NOMO-1 treated with DMSO at 0.1 percent for 48 hours (cell line): ENCODE data around the gene PDE10A.

ENCODE experiments used
- DNase-seq: peaks from one replicate; lab custom pipeline; 2025; ENCODE audit not compliant: unreplicated experiment; lab: John Stamatoyannopoulos, UW

The PDE10A gene

GRCh38 chr6:165426892-165427291, 236.1 kb downstream of the PDE10A start:
- DNase-seq, result no peak

DNA sequence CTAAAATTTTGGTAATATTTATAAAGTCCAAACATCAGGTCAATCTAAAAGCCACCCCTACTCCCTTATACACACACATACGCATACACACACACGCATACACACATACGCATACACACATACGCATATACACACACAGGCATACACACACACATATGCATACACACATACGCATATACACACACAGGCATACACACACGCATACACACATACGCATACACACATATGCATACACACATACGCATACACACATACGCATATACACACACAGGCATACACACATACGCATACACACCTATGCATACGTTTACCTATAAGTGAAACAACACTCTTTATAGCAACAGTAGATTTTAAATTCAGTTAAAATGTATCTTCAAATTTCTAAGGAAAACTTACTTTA, 240.8 kb downstream of the PDE10A start:
- DNase-seq, result no peak

DNA sequence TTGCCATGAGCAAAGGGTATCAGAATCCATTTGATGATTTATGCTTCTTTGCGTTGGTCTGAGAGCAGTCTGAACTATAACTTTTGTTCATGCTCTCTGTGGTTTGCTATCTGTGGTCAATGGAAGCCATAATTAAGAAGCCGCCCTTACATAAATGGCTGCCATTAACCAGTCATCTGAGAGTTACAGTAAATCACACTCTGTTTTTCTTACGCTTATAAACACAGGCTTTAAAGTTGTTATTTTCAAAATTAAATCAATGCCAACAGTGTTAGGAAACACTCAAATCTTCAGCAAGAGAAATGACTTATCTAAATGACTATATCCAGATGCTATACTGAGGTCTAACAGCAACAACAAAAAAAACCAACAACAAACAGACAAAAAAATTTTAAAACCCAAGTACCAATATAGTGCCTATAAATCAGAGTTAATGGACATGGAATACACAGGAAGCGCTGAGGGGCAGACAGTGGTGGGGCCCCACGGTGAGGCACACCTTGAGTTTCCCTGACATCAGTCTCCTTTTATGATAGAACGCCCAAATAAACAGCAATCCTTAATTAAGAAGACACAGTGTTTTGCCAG, 245.7 kb downstream of the PDE10A start:
- no peak for DNase-seq

- DNase-seq, result no peak
Observed at GRCh38 chr6:165404697-165405096, 258.3 kb downstream of the PDE10A start.

GRCh38 chr6:165404296-165404695, 258.7 kb downstream of the PDE10A start:
- DNase-seq, result no peak

GRCh38 chr6:165403006-165403595, 259.9 kb downstream of the PDE10A start:
- no peak for DNase-seq

DNA sequence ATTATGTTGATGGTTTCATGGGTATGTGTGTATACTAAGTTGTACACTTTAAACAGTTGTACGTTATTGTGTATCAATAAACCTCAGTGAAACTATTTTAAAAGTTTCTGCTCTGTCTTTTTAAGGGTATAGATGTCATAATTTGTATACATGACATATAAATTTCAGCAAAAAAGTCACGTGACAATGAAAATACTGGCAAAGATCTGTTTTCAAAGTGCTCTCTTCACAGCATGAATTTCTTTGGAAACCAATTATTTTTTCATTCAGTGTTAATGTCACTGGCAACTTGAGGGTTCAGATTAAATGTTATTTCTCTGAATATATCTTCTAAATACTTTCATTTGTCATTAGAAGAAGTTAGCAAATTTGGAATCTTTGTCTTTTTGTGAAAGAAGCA, 261.9 kb downstream of the PDE10A start:
- DNase-seq, result no peak

DNA sequence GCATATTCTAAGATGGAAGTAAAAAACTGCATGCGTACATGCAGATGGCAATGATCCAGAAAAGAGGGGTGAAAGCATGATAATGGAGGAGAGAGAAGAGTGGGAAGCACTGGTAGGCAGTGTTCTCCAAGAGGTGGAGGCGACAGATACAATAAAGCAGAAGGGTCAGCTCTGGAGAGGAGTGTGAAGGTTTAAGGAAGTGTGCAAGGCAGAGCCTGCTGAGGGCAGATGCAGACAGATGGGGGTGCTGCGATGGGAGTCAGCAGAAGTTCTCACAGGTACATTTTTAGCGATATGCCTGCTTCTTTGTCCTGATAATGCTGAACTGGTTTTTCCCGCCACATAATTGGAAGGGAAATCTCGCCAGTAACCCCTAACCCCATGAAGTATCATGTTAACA, 272.6 kb downstream of the PDE10A start:
- no peak for DNase-seq

DNA sequence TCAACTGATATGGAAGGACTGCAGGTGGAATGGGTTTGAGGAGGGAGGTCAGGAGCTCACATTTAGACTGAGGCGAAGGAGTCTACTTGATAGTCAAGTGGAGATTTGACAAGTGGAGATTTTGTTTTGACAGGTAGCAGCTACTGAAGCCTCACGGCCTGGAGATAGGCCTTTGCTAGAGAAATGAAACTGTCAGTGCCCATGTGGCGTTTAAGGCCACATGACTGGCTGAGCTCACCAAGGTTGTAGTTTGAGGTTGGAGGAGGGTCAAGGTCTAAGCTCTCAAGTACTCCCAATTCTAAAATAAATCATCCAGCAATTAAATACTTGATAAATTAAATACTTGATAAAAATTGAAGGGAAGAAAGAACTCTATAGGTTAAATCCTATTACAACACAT, 273.5 kb downstream of the PDE10A start:
- no peak for DNase-seq

DNA sequence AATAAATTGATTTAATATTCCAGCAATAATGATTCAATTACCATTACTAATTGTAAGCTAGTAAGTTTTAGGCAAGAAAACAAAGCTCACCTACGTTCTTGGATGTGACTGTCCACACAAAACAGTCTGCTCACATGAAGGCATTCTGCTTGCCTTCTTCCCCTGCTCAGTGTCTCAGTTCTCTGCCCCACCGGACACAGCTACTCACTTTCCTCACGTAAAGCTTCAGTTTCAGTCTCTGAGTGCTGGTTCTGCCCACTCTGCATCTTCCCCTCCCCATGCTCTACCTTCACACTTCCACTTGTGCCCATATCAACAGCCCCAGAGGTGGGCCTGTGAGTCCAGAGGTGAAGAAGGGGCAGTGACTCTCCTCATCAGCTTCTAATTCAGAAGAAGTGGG, 279.7 kb downstream of the PDE10A start:
- no peak for DNase-seq

DNA sequence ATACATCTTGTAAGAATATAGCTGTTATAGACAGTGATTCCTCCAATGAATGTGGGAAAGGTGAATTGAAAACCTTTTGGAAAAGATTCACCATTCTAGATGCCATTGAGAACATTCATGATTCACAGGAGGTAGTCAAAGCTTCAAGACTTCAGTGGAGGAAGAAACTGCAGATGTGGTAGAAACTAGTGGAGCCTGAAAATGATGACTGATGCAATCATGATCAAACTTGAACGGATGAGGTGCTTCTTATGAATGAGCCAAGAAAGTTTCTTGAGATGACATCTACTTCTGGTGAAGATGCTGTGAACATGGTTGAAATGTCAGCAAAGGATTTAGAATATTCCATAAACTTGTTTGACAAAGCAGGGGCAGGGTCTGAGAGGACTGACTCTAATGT, 286.9 kb downstream of the PDE10A start:
- DNase-seq, result no peak

DNA sequence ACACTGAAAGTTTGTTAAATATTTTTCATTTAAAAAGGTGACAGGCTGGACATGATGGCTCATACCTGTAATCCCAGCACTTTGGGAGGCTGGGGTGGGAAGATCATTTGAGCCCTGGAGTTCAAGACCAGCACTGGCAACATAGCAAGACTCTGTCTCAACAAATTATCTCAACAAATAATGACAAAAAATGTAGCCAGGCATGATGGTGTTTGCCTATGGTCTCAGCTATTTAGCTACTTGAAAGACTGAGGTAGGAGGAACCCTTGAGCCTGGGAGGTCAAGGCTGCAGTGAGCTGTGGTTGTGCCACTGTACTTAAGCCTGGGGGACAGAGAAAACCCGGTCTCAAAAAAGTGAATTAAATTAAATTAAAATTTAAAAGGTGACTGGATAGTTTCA, 297.7 kb downstream of the PDE10A start:
- no peak for DNase-seq

DNA sequence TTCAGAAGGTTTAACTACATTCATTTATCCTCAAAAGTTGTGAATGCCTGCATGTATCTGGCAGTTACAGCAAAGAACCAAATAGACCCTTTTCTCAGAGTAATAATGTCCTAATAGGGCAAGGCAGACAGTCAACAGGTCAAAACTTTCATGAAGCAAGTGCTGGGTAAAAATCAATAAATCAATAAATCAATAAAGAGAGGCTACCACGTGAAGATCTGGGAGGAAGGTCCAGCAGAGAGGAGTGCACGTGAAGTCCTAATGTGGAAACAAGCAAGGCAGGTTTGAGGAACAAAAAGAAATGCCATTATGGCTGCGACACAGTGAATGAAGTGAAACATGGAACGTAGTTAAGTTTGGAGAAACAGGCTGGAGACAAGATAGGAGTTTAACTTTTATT, 317.3 kb downstream of the PDE10A start:
- DNase-seq, result no peak

- no peak for DNase-seq
Observed at GRCh38 chr6:165340532-165340931, 322.5 kb downstream of the PDE10A start.

- DNase-seq, result no peak
Observed at GRCh38 chr6:165325609-165326008, 337.4 kb downstream of the PDE10A start.

DNA sequence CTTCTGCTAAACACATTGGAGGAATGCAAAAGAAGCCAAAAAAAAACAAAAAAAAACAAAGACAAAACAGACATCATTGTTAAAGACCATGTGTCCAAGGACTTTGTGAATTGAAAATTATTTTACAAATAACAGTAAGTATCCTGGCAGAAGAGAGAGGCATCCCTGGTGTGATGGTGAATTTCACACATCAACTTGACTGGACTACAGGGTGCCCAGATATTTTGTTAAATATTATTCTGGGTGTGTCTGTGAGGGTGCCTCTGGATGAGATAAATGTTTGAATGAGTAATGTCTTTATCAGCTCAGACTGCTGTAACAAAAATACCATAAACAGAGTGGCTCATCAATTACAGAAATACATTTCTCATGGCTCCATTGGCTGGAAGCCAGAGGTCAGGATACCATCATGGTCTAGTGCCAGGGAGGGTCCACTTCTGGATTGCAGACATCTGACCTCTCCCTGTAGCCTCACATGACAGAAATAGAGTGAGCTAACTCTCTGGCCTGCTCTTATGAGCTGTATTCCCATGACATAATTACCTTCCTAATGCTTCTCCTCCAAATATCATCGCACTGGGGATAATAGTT, 341.4 kb downstream of the PDE10A start:
- DNase-seq, result no peak

- DNase-seq, result no peak
Observed at GRCh38 chr6:165321150-165321549, 341.9 kb downstream of the PDE10A start.

- no peak for DNase-seq
Observed at GRCh38 chr6:165317723-165318122, 345.3 kb downstream of the PDE10A start.

DNA sequence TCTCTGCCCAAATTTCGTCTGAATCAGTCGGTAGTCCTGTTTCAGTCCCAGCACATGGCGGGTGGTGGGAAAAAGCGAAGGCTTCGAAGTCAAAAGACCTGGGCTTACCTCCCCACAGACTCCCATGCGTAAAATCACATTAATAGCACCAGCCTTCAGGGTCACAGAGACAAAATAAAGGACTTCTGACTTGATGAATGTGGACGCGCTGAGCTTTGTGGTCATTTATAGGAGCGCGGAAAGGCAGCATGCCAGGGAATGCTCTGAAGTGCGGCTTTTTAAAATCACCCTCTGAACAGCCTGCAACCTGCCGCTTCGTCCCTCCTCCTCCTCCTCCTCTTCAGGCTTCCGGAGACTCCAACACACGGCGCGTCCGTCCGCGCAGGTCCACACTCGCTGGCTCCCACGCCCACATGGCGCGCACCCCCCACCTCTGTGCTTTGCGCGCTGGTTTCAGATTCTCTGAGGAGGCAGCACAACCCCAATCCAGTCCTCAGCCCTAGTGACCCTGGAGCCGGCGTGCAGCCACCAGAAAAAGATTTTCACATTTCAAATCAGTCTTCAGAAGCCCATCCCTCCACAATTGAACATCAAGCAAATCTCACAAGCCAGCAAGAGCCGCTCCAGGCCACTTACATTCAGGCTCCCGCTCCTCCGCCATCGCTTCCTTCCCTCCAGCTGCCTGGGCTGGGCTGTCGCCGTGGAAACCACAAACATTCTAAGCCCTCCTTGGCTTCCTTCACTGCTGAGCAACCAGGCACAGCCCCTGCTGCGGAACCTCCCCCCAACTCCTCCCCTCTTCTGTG, 353.9 kb downstream of the PDE10A start, which contains the start of gene C6orf118:
Gene C6orf118, minus strand, starts transcription at position 680 of the 806 bp plus-strand sequence. Its CDS starts 19 bp downstream, at position 661.
- no peak for DNase-seq

DNA sequence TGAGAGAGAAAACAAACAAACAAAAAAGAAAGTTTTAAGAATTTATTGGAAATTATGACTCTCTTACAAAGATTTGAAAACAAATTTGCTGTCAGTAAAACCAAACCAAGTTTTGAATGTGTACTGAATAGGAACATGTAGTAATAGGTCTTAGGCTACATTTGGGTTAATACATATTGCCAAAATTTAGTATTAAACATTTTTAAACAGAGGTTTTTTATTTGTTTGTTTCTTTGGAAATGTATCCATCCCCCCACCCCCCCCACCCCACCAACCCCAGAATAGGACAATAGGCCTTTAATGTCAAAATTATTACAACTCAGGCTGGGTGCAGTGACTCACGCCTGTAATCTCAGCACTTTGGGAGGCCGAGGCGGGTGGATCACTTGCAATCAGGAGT, 356.1 kb downstream of the PDE10A start:
- no peak for DNase-seq

DNA sequence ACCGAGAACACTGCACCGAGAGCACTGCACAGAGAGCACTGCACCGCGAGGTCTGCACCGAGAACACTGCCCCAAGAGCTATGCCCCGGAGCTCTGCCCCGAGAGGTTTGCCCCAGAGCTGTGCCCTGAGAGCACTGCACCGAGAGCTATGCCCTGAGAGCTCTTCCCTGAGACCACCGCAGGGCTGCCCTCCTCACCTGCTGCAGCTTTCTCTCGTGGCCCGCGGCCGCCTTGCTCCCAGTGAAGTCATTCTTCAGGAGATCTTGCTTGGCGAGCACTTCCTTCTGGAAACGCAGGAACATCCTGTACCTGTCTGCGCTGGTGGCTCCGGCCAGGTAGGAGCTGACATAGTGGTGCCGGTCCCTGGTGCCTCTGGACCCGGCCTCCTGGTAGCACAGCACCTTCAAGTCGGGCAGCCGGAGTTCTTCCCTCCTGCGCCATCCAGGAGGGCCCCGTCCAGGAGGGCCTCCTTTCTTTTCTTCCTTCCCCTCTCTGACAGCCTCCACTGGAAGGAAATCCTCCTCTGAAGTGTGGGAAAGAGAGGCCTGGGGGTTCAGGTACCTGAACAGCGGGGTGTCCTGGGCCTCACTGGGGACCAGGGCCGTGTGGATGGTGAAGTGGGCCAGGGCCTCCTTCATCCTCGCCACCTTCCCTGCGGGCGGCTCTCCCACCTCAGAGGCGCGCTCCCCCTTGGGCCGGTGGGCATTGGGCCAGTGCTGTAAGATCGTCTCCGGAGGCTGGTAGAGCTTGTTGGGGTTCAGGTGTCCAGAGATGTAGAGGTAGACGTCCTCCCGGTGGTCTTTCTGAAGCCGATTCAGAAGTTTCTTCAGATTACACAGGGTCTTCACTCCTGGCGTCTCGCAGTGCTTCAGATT, 361.4 kb downstream of the PDE10A start:
- DNase-seq, result no peak
